NCI-H1417 (cell line): Measurements from ENCODE around the gene TTC31.

ENCODE experiments used
- DNase-seq, 3 experiments: peaks; one replicate each; lab custom pipeline; 2025; lab: John Stamatoyannopoulos, UW

TTC31 gene

DNA sequence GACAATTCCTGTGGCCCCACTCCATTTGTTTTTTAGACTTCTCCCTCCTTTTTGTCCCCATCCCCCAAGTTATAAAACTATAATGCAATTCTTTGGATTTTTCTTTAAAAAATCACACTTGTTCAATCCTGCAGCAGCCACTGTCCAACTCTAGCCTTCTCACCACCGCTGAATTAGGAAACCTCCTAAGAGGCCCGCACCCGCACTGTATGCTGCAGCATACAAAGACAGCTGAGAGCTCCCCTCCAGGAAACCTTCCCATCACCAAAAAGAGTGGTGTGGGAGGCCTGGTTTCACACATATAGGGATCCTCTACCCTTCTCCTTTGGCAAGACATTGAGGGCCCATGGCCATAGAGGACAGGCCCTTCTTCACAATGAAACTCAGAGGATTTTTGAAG, 21.7 kb downstream of the TTC31 start:
- no peak for DNase-seq

DNA sequence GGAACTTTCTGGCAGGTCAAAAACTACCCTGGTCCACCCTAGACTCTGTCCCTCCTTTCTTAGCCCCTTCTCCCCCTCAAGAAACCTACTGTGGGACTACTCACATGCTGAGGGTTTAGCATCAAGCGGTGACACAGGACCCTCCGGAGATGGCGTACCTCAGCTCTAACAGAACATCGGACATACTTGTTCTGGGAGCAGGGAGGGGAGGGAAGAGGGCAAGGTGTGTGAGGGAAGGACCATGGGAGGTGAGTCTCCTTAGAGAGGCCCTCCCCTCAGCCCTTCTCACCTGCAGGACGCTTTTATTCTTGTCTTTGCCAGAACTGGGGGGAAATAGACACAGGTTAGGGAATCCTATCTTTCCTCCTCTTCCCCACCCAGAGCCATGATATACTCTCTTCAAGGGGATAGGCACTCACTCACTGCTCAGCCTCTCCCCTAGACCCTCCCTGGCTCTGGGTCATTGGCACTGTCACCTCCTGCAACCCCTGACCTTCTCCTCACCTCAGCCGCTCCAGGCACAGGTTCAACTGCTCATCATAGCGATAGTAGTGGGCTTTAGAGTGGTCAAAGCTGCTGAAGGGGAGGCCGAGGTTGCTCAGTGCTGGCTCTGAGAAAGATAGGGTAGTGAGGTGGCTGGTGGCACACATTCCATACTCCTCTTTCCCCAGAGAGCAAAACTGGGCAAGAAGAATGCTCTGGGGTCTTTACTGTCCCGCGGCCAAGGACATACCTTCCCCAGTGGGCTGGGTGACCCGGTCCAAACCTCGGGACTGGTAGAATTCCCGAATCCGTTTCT, 22.8 kb downstream of the TTC31 start:
- no peak for DNase-seq

DNA sequence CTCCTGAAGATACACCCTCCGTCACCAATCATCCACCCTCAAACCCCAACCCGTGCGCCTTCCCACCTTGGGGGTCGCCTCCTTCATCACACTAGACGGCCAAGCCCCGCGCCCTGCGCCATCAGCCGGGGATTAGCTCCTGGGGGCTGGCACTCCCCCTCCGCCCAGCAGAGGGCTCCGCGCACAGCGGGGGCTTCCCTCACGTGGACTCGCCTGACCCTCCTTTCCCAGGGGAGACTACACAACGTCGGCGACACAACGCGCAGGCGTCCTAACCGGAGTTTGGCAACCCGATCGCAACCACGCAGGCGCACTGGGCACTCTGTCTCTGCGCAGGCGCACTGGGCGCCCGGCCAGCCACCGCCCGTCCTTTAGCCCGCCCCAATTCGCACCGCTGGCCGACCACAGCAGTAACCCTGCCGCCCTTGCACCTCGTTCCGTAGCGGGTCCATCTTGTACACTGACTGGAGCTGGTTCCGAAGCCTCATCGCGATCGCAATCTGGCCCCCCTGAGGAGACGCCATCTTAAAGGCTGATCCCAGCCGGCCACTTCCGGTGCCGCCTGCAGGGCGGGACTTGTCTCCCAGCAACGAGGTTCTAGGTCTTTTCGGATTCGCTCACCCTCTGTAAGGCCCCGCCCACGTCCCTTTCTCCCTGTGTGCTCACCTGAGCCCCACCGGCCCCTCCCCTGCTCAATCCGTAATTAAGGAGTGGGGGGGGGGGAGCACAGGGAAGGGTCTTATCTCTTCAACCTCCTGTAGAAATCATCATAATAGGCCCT, 24.5 kb downstream of the TTC31 start, which contains the start of gene PCGF1:
Gene PCGF1, minus strand, starts transcription at position 551 of the 781 bp plus-strand sequence. Its CDS starts 27 bp downstream, at position 524.
- DNase-seq = peak; percentile 94 to 100 (median 100)

DNA sequence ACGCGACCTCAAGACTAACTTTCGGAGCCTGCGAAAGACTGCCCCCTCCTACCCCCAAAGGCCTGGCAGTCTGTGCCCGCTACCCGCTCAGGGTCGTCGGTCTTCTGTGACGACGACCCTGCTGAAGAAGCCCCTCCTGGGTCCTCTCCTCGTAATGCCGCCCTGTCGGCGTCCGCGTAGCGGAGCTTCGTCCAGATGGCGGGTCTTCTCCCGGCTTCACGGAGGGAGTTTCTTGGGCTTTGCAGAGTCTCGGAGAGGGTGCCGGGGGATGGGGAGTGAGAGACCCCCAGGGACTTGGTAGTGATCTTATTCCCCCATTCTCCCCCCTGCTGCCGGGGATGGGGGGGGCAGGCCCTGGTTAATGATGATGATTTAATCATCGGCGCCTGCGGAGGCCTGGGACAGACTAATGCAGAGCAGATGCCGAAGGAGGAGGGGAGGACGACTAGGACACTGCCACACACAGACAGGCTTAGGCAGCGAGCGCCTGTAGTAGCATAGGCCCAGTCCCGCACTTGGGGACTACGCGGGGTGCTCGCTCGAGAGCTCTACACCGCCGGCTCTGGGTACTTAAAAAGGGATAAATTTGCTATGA, 25.1 kb downstream of the TTC31 start:
- DNase-seq = peak in 1 of 3 experiments; percentile 94

DNA sequence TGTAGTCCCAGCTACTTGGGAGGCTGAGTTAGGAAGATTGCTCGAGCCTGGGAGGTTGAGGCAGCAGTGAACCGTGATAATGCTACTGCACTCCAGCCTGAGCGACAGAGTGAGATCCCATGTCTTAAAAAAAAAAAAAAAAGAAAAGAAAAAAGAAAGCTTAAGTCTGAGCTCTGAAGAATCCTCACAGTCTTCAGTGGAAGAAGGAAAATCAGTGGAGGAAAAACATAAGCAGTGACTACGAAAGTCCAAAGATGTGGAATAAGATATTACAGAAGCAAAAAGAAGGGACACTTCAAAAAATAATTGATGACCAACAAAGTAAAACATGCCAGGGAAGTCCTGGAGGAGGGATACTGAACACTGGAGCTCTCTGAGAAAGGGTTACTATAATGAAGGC, 27.4 kb downstream of the TTC31 start:
- no peak for DNase-seq

DNA sequence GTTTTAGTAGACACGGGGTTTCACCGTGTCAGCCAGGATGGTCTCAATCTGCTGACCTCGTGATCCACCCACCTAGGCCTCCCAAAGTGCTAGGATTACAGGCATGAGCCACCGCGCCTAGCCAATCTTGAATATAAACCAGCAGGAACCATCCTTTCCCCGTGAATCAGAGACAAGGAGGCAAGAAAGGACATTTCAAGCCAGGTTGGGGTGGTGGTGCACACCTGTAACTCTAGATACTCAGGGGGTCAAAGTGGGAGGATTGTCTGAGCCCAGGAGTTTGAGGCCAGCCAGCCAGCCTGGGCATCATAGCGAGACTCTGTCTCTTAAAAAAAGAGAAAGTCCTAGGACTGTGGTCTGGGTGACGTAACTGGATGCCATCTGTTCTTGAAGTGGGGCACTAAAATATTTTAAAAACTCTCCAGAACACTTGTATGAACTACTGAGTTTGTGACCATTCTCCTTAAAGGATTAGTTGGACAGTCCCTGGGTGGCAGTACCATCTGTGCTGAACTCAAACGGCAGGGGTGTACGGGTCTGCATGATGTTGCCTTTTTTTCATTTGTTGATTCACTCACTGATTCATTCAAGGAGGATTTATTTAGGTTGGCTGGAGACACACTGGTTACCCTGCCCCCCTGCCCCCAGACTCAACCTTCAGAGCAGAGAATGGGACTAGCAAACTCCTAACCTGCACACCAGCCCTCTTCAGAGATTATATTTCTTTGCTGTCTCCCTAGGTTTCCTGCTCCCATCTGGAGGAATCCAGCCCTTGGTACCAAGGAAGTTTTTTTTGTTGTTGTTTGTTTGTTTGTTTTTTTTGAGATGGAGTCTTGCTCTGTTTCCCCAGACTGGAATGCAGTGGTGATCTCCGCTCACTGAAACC, 28.5 kb downstream of the TTC31 start:
- DNase-seq = no peak

DNA sequence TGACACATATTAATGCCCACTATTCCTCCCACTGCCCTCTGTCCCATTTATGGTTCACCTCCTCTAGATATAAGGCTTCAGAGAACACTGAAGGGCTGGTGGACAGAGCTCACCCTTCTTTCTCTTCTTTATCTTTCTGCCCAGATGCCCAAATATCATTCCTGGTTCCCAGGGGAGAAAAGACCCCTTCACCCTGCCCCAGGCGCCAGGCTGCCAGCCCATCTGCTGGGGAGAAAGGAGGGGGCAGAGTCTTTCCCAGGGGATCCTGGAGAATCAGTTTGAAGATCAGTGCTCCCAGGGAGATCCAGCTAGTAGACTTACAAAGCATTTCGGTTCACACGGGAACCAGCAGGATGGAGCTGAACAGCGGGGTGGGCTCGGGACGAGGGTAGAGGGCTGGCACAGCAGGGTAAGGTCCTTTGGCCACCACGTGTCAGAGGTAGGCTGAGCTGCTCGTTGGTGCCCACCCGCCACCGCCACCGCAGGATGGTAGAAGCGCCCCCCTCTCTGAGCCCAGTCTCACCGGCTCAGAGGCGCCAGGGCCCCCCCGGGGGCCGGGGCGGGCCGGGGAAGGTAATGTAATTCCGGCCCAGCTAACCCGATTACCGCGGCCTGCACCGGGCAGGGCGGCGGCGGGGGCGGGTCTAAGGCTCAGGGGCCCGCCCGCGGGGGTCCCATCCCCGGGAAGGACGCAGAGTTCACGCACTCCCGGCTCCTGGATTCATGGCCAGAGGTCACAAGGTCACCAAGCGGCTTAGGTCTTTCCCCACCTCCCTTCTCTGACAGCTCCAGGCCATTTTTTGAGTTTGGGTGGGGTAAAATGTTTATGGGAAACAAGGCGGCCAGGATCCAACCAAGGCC, 30.1 kb downstream of the TTC31 start:
- DNase-seq = no peak

DNA sequence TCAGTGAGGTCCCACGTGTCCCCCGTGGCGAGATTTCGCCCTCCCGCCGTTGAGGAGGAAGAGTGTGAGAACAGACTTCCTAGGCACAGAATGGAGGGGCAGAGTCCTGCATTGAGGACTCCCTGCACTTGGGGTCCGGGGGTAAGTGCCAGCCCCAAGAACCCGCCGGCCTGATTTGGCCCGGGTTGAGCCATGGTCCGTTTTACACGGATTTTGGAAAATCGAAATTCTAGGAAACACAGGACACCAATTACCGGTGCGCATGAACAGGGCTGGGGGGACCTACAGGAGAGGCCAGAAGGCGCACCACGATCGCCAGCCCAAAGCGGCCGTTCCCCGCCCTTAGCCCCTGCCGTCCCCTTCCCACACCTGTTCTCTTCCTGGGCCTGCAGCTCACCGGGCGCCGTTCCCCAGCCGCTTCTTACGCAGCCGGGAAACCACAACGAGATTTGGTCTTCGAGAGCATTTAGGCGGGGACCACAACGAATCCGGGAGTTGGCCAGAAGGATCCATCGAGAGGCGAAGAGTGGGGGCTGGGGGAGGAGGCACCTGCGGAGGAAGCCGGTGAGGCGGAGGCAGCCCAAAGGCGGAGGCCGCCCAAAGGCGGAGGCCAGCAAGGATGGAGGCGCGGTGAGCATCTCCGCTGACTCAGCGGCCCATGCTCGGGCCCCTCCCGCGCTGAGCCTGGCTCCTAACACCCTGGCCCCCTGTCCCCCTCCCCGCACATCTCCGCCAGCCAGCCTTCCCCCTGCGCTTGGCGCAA, 30.9 kb downstream of the TTC31 start:
- DNase-seq = peak in 2 of 3 experiments; percentile 60 to 65

DNA sequence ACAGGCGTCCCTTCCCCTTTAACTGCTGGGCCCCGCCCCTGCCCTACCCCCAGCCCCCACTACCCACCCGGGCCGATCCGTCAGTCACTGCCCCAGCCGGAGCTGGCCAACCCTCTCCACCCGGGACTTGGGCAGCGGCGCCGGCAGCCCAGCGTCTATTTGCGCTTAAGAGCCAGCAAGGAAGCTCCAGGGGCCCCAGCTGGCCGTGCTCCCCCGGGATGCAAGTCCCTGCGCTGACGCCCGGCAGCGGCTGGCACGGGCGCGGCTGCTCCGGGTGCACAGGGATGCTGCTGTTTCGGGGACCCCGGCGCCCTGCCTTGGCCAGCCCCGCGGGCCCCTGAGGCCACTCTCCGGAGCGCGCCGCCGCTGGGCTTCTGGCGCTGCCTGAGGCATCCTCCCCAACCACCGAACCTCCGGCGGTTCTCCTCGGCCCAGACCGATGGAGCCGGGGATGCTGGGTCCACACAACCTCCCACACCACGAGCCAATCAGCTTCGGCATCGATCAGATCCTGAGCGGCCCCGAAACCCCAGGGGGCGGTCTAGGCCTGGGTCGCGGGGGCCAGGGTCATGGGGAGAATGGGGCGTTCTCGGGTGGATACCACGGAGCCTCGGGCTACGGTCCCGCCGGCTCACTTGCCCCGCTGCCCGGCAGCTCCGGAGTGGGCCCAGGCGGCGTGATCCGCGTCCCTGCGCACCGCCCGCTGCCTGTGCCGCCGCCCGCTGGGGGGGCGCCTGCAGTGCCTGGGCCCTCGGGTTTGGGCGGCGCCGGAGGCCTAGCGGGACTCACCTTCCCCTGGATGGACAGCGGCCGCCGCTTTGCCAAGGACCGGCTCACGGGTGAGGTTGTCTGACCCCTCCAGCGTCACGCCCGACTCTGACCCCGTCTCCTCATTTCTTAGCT, 31.7 kb downstream of the TTC31 start, which contains the start of gene TLX2:
Gene TLX2, plus strand, starts transcription at position 83 of the 903 bp plus-strand sequence. Its CDS starts 357 bp downstream, at position 440.
- peak in 2 of 3 experiments; percentile 58 to 65 for DNase-seq

DNA sequence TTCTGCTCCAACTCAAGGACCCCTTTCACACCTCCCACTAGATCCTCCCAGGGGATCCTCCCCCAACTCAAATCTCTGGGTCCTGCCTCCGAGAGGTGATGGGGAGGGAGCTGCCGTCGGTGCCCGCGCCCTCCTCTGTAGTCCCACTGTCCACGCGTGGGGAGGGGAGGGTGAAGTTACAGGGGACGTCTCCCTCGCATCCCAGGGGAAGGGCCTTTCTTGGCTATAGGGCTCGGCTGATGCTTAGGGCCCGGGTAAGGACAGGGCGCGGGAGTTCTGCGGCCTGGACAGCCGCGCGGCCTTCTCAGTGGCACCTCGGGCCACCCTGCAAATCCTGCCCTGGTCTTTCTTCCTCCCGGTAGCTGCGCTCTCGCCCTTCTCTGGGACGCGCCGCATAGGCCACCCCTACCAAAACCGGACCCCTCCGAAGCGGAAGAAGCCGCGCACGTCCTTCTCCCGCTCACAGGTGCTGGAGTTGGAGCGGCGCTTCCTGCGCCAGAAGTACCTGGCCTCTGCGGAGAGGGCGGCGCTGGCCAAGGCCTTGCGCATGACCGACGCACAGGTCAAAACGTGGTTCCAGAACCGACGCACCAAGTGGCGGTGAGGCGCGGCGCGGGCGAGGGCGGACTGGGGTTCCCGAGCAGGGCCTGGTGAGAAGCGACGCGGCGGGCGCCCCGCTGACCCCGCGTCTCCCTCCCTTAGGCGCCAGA, 32.5 kb downstream of the TTC31 start:
- DNase-seq = no peak

DNA sequence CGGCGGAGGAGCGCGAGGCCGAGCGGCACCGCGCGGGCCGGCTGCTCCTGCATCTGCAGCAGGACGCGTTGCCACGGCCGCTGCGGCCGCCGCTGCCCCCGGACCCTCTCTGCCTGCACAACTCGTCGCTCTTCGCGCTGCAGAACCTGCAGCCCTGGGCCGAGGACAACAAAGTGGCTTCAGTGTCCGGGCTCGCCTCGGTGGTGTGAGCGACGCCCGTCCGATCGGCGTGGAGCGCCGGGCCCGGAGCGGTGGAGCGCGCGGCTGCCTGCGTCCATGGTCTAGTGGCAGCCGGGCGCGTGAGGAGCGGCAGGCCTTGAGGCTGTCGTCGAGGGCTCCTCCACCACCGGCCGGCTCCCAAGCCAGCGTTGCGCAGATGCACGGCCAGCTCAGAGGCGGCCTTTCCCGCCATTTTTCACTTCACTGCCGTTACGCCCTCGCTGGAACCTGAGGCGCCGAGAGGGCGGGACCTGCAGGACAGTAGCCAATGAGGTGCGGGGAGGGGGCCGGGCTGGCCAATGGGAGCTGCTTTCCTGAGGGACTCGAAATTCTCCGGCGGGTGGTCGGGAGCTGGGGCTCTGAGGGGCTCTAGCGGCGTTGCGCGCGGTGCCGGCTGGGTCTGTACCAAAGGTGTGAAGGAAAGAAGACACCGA, 33.2 kb downstream of the TTC31 start:
- peak in 1 of 3 experiments; percentile 18 for DNase-seq

DNA sequence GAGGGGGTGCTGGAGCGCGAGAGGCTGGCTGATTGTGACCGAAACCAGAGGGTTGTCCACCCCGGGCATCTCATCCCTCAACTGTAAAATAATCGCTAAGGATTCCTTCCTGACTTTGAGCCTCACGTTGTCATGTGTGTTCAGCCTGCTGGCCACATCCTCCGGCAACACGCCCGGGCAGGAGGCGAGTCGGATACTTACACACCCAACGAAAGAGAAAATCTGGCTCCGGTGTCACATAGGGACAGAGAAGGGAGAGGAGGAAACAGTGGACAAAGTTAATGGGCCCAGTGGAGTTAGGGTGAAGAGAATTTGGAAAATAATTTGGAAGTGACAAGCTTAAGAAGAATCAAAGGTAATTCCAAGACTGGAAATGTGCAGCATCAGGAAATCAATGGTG, 33.8 kb downstream of the TTC31 start:
- no peak for DNase-seq

DNA sequence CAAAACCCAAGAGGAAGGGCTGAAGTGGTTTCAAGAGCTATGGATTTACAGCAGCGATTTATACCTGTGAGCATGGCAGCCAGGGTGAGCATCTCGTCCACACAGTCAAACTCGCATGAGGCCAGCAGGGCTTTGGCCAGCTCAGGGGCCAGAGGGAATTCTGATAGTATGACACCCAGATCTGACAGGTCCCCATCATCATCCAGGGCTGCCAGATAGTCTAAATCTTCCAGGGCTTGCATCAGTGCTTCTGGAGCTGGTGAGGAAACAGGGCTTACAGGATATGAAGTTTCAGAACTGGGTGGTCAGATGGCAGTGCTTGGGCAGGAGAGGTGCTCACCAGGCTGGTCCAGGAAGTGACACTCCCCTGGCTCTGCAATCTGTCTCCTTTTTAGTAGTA, 39.6 kb downstream of the TTC31 start:
- DNase-seq = no peak

DNA sequence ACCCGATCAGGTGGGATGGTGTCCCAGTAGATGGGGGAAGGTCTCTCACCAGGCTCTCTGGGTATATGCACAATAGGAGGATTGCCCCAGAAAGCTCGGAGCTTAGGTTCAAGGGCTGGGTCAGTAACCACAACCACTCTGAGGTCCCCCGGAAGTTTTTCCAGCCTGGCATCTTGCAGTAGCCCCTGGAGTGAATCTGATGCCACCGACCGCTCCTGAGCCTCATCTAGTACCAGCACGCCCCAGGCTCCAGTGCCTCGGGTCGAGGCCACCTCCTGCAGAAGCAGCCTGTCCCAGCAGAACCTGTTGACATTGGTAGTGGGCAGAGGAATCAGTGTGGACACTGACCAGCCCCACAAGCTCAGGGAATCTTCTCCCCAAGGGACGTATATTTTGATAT, 41.1 kb downstream of the TTC31 start:
- no peak for DNase-seq

DNA sequence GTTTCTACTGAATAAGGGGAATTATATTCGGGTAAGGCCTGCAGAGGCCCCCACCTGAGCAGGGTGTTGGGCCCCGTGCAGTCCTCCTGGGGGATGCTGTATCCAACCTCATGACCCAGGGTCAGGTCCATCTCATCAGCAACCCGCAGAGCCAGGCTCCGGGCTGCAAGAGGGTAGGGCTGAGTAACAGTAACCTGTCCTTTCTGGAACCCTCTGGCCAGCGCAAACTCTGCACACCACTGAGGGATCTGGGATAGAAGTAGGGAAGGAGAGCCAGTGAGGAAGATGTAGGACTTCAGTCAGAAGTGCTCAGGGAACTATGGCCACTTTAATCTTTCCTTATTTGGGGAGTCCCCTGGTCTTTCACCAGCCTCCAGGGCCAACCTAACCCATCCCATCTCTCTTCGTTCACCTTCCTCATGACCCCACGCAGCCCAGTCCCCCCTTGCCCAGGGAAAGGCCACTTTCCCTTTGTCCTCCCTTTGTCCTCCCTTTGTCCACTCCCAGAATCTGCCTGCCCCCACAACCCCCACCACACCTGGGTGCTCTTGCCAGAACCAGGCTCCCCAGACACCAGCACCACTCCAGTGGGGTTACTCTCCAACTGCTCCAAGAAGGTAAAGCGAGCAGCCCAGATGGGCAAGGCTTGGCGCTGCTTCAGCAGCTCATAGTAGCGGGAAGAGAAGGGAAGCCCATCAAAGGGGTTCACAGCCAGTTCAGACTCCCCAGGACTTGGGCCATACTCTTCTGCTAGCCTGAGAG, 42.3 kb downstream of the TTC31 start:
- no peak for DNase-seq

DNA sequence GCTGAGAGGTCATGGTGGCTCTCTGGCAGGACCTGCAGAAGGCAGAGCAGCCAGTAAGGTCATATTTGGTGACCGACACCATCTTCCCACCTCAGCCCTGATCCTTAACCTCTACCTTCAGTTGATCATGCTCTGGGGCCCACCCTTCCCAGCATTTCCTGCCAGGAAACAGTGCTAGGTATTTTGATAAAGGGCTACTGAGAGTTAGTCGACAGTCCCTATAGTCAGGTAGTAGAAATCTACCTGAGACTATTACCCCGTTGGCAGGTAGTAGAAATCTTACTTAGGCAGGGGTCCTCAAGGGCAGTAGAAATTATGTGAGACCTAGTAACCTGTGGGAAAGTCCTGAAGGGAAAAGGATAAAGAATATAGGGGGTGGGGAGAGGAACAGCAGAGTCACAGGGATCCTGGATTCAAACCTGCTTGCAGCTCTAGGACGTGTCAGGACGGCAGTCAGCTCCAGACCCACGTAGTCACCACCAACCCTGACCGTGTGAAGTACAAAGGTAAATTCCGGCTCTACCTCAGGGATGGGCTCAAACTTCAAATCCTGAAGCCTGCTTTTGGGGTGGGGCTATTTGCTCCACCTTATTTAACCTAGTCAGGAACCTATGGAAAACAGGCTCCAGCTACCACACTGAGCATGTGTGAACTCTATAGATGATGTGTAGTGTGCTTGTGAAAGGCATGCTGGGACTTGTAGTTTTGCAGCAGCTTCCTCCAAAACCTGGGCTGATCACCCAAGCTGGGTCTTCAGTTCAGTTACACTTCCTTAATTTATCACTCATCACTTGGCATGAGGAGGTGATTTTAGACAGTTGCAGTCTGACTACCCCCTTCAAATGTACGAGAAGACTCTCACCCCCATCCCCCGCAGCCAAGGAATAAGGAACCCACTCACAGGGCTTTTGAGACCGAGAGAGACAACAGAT, 43.1 kb downstream of the TTC31 start, which contains the start of gene DQX1:
Gene DQX1, minus strand, starts transcription at position 515 of the 932 bp plus-strand sequence. Its CDS starts 502 bp downstream, at position 13.
- peak in 1 of 3 experiments; percentile 39 for DNase-seq
